WERI-Rb-1 (cell line): ENCODE measurements around the gene NEURL1.

Experiments
- DNase-seq: peaks from one replicate; pipeline ENCODE4 v3.0.0-alpha.2; 2020
- H3K27ac ChIP-seq: fragments of 250-450 bp; sonication (Bioruptor Pico); 2 replicates; pipeline ENCODE4 v1.5.1; 2020; ENCODE audit warnings: mild to moderate bottlenecking, moderate library complexity
- H3K27me3 ChIP-seq: fragments of 250-450 bp; sonication (Bioruptor Pico); 2 replicates; pipeline ENCODE4 v1.5.1; 2021; ENCODE audit warnings: mild to moderate bottlenecking, low read depth, moderate library complexity; ENCODE audit not compliant: insufficient read depth, severe bottlenecking
- H3K36me3 ChIP-seq: fragments of 250-450 bp; sonication (Bioruptor Pico); 2 replicates; pipeline ENCODE4 v1.5.1; 2020; ENCODE audit warnings: mild to moderate bottlenecking, moderate library complexity
- H3K4me3 ChIP-seq: 2 replicates; pipeline ENCODE4 v1.5.1; 2011; ENCODE audit warnings: low read depth, mild to moderate bottlenecking, control low read depth, low read length
- H3K9me3 ChIP-seq: fragments of 250-450 bp; sonication (Bioruptor Pico); 2 replicates; pipeline ENCODE4 v1.5.1; 2021; ENCODE audit warnings: mild to moderate bottlenecking, moderate library complexity; ENCODE audit not compliant: severe bottlenecking
- TF ChIP-seq, protein P1 (sequence below): IDR thresholded peaks from 2 replicates; pipeline ENCODE4 v1.5.1; 2011; ENCODE audit warnings: low read depth, mild to moderate bottlenecking, control low read depth, inconsistent platforms, low read length

Gene NEURL1

DNA sequence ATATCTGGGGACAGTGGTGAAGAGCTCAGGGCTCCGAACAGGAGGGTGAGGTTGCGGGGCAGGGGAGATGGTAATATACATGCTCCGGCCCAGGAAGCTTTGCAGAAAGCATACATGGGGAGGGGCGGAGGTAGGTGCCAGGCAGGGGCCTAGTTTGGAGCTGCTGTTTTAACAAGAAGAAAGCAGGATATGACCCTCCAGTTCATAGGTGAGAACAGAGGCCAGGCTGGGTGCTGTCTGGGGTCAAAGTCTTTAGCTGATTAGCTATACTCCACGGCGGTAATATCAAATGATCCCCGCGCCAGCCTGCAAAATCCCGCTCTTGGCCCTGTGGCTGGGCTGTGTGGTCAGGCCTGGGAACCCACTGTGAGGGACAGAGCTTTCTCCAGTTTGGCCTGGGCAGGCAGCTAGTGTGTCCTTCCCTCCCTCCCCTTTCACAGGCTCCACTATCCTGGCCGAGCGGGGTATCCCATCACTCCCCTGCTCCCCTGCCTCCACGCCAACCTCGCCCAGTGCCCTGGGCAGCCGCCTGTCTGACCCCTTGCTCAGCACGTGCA, 95.6 kb downstream of the NEURL1 start:
- Histone ChIP-seq H3K9me3 (peaks cover 4% of the 10 kb centered on the region), H3K27ac (no peak overlapping the region), H3K36me3 (peaks cover 6% of the 10 kb centered on the region), H3K4me3 (no peak overlapping the region), H3K27me3 (no peaks in the 10 kb centered on the region)
- TF ChIP-seq, protein P1, sequence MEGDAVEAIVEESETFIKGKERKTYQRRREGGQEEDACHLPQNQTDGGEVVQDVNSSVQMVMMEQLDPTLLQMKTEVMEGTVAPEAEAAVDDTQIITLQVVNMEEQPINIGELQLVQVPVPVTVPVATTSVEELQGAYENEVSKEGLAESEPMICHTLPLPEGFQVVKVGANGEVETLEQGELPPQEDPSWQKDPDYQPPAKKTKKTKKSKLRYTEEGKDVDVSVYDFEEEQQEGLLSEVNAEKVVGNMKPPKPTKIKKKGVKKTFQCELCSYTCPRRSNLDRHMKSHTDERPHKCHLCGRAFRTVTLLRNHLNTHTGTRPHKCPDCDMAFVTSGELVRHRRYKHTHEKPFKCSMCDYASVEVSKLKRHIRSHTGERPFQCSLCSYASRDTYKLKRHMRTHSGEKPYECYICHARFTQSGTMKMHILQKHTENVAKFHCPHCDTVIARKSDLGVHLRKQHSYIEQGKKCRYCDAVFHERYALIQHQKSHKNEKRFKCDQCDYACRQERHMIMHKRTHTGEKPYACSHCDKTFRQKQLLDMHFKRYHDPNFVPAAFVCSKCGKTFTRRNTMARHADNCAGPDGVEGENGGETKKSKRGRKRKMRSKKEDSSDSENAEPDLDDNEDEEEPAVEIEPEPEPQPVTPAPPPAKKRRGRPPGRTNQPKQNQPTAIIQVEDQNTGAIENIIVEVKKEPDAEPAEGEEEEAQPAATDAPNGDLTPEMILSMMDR: no peak
- DNase-seq: no peak

DNA sequence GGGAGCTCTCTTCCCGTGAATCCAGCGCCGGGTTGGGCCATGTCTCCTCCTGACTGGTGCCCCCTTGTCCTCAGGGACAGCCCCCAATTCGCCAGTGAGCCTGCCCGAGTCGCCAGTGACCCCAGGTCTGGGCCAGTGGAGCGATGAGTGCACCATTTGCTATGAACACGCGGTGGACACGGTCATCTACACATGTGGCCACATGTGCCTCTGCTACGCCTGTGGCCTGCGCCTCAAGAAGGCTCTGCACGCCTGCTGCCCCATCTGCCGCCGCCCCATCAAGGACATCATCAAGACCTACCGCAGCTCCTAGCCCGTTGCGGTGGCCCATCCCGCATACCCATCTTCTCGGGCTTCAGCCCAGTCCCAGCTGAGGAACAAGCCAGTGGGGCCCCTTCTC, 96.6 kb downstream of the NEURL1 start:
- Histone ChIP-seq H3K9me3 (peaks cover 4% of the 10 kb centered on the region), H3K27me3 (no peaks in the 10 kb centered on the region), H3K4me3 (no peak overlapping the region), H3K36me3 (peaks cover 4% of the 10 kb centered on the region), H3K27ac (no peak overlapping the region)
- TF ChIP-seq, protein P1: no peak
- DNase-seq: no peak

DNA sequence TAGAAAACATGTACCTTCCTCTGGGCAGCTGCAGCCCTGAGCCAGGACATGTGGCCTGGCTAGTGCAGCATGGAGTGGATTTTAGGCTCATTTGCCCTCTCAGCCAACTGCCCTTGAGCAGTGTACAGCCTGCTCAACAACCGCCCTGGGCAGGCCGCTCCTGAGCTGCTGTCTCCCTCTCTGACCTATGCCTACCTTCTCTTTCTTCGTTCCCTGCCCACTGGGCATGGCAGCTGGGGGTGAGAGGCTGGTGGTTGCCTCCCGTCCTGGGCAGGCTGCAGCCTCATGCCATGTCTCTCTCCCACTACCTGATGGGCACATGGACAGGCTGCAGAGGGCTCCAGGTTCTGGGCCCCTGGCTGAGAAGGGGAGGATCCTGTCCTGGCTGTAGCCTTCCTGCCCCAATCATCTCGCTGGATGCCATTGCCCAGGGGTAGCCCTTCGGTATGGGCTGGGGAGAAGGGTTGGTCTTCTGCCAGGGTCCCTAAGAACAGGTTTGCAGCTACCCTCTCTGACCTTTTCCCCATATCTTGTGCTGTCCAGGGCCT, 97.3 kb downstream of the NEURL1 start:
- Histone ChIP-seq H3K27me3 (no peaks in the 10 kb centered on the region), H3K27ac (no peak overlapping the region), H3K4me3 (no peak overlapping the region), H3K36me3 (no peaks in the 10 kb centered on the region; the same call in 1 of the 2 replicates), H3K9me3 (peaks cover 4% of the 10 kb centered on the region)
- DNase-seq: no peak
- TF ChIP-seq, protein P1: no peak

DNA sequence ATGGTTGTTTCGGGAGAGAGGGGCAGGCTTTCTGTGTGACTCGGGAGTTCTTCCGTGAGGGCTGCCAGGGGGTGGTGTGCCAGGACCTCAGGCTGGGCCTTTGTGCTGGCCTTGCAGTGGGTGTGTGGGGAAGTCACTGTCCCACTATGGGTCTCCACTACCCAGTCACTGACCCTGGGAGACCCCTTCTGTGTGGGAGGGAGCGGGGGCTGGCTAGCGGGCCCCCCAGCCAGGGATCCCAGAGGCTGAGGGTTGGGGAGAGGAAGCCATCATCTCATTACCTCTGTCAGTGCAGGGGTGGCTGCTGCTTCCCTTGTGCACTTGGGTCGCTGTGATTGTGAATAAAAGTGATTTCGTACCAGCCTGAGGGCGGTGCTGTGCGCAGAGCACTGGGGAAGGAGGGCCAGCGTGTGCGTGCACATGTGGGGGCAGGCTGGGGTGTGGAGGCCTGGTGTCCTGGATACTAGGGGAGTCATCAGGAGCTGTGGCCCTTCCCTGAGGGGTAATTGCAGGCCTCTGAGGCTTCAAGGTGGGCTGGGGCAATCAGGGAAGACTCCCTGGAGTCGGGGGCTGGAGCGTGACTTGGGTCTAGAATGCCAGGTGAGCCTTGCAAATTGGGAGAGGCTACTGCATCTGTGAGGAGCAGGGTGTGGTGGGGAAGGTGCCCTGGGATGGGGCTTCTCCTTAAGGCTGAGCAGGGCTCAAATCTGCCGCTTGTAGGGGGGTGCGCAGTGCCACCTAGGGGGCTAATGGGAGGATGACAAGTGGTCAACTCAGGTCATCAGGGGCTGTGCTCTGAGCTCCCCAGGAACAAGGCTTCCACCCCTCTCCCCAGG, 98.9 kb downstream of the NEURL1 start:
- Histone ChIP-seq H3K27ac (no peak overlapping the region), H3K4me3 (no peak overlapping the region), H3K27me3 (no peaks in the 10 kb centered on the region), H3K36me3 (no peaks in the 10 kb centered on the region; the same call in 1 of the 2 replicates), H3K9me3 (peaks cover 4% of the 10 kb centered on the region)
- DNase-seq: peak; percentile 70
- TF ChIP-seq, protein P1: peak; percentile 88

DNA sequence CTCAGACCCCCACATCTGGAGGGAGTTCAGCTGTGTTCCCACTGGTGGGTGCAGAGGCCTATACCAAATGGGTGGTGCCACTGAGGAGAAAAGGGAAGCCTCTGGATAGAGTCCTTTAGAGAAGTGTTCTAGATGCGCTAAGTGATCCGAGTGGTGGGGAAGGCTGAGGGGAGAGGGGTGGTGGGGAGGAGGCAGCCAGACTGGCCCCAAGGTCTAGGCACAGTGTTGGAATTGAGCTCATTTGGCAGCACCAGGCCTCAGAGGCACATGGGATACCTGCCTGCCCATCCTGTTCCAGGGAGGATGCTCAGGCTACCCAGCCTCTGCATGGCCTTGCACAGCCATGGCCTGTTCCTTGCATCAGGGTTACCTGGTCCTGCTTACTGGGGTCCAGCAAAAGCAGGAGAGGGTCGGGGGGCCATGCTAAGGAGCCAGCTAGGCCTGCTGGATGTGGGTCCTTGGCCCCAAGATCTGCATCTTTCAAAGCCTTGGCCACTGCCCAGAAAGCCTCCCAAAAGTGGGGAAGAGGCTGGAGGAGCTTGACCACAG, 99.6 kb downstream of the NEURL1 start:
- Histone ChIP-seq H3K27ac (no peak overlapping the region), H3K36me3 (no peaks in the 10 kb centered on the region; the same call in 1 of the 2 replicates), H3K9me3 (no peaks in the 10 kb centered on the region), H3K4me3 (no peak overlapping the region), H3K27me3 (no peaks in the 10 kb centered on the region)
- TF ChIP-seq, protein P1: no peak
- no peak for DNase-seq
